ENCODE measurements around the gene RGS7.

Gene RGS7

DNA sequence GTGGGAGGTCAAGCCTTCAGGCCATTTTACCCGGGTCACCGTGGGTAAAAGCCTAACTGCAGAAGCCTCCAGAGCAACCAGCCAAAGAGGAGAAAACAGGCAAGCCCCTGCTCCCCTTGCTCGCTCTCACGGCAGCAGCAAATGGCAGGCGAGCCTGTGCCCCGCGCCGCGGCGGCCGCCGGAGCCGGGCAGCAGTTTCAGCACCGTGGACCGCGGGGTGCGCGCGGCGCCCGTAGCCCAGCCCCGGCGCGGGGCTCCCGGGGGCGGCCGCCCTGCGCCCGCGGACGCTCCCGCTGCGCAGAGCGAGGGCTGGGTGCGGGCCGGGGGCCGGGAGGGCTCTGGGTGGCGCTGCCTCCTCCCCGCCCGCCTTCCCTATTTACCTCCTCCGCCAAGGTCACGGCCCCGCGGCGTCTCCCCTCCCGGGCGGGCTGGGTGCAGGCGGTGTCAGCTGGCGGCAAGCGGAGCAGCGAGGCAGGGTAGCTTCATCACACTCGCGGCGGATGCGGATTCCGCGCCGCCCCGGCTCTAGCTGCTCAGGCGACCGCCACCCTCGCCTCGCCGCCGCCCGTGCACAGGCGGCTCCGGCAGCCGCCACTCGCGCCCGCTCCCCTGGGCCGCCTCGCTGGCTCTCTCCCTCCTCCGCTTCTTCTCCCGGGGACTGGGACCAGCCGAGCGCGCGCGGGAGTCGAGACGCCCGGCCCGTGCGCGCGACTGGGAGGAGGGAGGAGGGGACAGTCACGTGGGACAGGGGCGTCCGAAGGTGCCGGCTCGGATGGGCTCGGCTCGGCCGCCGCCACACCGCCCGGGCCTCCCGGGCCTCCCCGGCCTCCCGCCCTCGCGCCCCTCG is at the start of gene RGS7:
RGS7 (minus strand) TSS at position 687 of the 847 bp plus-strand sequence.
- DNase-seq (ENCODE audit: low spot score): peak; percentile 67

DNA sequence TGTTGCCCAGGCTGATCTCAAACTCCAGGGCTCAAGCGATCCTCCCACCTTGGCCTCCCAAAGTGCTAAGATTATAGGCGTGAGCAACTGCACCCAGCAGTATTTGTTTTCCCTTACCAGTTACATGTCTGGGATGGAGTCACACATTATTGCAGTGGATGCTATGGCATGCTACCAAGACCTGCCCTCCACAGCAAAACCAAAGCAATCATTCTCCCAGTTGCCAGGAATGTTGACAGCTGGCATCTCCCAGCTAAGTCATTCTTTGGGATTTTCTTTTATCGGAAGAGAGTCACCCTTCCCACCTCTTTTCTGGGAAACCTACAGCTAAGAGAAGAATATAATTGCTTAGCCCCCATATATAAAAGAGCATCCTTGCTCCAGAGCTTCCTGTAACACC is 49.4 kb upstream of the RGS7 start:
- DNase-seq (ENCODE audit: low spot score): no peak

DNA sequence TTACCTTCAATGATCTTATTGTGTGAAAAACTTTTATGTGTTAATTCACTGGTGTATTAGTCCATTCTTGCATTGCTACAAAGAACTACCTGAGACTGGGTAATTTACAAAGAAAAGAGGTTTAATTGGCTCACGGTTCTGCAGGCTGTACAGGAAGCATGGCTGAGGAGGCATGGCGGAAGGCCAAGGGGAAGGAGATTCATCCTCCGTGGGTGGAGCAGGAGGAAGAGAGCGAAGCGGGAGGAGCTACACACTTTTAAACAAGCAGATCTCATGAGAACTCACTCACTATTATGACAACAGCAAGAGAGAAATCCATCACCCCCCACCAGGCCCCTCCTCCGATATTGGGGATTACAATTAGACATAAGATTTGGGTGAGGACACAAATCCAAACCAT is 44.2 kb upstream of the RGS7 start:
- DNase-seq (ENCODE audit: low spot score): no peak

DNA sequence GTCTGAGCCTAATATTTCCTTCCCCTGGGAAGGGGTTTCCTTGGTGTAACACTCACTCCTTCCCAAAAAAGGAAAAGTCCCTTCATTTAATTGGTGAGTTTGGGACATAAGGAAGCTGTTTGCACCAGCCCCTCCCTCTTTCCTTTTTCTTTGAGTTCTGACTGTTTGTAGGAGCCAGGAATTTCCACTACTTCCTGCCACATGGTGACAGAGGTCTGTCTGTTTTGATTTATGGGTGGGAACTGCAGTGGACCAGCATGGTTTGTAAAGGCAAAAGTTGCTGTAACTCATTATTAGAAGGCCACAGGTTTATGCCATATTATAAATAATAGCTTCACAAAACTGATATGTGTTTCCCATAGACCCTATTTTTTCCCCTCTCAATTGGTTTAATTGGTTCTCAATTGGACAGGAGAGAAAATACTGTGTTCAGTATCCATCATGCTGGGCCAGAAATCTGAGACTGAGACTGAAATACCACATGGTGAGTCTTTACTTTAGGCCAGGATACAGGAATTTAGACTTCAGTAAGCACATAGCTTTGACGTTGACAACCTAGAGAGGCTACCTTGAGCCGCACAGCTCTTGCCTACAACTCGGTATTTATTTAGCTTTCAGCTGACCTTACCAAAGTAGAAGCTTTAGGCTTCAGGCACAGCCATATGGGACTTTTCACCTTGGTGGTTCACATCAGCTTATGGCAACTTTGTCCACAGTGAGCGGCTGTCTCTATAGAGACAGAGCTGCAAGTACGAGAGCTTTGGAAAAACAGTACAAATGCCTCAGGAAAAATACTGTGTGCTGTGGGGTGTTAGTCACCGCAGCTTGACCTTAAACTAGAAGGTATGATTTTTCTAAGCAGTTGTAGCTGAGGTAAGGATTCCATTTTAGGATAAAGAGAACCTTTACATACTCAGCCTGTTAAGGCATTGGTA is 40.0 kb upstream of the RGS7 start:
- DNase-seq (ENCODE audit: low spot score): no peak

DNA sequence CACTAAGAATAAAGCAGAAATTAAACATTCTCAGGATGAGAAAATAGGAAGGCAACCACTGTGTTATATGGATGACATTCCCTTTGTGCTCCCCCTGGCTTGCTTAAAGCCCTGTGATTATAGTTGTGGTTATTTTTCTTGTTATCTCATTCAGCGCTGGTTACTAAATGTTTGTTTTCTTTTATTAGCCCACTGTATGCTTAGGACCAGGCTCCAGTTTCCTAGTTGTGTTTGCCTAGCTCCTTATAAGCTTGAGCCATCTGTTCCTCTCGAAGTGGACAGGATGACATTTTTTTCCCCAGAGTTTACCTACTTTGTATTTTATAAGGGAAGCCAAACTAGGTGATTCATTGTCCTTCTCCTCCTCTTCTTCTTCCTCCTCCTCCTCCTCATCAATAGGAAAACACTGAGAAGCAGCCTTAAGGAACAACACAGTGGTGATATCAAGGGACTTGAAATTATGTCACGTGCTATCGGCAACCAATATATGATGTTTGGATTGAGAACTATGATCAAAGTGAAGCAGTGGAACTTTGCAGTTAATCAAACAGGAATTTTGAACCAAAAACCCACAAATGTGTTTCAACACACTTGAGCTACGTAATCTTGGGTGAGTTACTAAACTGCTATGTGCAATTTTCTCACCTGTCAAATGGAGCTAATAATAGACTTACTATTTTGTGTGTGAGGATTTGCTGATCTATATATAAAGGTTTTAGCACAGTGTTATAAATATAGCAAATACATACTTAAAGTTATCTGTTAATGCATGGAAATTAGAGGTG is 35.1 kb upstream of the RGS7 start:
- DNase-seq (ENCODE audit: low spot score): no peak

DNA sequence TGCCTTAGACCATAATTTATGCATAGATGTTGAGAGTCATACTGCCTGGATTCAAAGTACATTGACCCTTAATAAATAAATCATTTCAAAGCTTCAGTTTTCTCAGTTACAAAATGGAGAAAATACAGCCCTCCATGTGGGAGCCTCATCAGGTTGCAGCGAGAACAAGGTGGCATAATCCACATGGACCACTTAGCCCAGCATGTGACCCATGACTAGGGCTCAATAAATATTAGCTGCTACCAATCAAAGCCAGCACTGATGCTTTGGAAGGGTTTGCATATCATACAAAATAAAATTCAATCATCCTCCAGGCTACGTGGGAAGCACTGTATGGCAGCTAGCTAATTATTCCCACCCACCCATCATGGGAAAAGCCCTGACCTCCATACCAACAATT is 33.5 kb upstream of the RGS7 start:
- no peak for DNase-seq (ENCODE audit: low spot score)

DNA sequence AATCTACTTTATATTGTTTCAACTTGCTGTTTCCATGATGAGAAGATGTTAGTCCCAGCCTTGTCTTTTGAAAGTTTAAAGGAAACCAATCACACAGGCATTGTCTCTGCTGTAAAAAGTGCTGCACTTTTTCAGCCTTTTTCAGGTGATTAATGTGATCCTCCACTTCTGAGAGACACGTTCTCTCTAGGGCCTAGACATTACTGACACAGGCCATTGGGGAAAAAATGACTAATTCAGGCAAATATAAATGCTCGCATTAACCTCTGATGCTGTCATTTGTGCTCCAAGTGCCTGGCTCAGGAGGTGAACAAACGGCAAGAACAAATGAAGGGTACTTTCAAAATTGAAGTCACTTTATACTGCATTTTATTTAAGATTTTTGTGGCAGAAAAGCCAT is 32.4 kb upstream of the RGS7 start:
- no peak for DNase-seq (ENCODE audit: low spot score)

DNA sequence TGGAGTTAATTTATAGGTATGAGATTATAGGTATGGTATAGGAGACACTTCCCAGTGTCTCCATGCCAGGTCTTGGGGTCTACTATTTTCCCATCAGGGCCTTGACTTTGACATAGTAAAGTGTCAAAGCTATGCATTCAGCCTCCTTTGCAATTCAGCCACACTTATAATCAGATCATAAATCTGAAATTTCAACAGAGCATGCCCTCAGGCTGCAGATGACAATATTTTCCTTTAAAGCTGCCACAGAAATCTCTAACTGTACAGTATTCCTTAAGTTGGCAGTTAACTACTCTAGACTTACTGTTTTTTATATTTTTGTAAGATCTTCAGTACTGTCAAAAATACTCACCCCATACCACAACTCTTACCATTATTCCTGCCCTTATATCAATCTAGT is 30.2 kb upstream of the RGS7 start:
- no peak for DNase-seq (ENCODE audit: low spot score)

DNA sequence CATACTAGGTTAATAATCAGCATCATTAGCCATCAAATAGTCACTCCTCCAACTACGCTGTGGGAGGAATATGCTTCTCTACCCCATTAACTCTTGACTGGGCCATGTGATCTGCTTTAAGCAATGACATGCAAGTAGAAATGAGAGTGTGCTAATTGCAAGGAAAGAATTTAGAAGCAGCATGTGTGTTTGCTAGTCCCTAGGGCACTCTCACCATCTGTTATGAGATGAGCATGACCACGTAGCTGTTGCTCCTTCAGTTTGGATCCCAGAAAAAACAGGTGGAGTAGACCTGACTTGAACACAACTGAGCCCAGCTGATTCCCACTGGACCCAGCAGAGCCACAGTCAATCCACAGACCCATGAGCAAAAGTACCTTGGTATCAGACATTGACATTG is 19.7 kb upstream of the RGS7 start:
- no peak for DNase-seq (ENCODE audit: low spot score)

DNA sequence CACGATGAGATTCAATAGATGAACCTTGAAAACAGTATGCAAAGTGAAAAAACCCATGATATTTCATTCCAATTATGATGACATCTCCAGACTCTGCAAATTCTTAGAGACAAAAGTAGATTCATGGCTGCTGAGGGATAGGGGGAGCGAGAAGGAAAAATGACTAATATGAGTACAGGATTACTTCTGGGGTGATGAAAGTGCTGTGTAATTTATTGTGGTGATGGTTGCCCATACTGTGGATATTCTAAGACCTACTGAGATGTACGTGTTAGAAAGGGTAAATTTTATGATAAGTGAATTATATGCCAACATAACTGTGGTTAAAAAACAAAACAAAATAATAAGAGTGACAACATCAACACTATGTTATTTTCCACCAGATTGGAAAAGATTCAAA is 18.9 kb upstream of the RGS7 start:
- DNase-seq (ENCODE audit: low spot score): no peak

DNA sequence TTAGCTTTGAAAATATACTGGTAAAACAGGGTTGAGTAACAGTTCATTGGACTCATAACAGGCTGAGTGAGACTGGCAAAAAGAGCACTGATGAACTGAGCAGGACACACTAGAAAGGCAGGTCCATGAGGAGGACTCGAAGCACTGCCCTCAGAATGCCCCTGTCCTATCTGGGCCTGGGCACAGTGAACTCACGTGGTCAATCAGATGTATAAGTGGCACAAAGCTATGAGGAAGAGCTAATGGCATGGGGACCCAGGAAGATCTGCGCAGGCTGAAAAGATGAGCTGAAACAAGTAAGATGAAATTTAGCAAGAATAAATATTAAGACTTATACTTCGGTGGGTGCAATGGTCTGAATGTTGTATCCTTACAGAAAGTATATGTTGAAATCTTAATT is 9.2 kb upstream of the RGS7 start:
- DNase-seq (ENCODE audit: low spot score): no peak

DNA sequence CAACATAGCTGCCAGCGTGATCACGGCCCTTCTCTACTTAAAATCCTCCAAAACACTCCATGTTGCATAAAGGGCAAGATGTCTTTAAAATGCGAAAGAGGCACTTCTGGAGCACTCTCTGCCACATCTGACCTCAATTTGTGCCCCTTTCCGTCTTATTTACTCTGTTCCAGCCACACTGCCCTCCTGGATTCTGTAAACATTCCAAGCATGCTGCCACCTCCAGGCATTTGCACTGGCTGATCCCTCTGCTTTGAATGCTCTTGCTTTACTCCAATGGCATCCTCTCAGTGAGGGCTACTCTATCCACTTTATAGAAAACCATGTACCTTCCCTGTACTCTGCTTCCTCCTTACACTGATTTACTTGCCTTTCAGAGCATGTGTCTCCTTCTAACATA is 5.3 kb upstream of the RGS7 start:
- DNase-seq (ENCODE audit: low spot score): no peak

DNA sequence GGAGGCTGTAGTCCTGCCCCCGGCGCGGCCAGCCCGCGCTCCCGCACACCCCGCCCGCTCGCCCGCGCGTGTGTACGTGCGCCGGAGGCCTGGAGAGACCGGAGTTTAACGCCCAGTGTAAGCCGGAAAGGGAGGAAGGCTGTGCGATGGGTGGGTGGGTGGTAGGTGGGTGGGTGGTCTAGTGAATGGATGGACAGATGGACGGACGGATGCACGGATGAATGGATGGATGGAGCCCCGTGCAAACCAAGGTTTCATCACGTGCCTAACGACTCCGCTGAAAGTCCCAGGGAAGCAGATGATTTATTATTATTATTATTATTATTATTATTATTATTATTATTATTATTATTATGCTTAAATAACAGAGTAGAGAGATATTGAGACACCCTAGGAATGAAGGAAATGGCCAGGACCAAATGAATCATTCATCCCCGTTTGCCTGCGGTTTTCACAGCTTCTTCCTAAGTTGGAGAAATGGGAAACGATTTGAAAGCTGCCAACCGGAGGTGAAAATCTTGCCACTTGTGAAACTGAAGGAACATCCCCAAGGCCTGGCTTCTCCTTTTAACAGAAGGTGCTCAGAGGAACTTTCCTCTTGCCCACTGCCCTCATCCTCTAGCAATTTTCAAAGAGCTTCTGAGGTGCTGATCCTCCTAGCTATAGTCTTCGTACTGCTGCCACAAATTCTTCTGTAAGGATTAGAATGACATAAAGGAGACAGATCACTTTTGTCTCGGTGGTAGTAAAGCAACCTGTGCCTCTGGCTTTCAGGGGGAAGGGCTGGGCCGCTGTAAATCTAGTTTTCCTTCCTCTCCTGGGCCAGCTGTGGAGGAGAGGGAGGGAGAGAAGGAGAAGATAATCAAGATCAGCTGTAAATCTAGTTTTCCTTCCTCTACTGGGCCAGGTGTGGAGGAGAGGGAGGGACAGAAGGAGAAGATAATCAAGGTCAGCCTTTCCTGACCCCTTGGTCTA is 648 bp upstream of the RGS7 start:
- DNase-seq (ENCODE audit: low spot score): no peak

DNA sequence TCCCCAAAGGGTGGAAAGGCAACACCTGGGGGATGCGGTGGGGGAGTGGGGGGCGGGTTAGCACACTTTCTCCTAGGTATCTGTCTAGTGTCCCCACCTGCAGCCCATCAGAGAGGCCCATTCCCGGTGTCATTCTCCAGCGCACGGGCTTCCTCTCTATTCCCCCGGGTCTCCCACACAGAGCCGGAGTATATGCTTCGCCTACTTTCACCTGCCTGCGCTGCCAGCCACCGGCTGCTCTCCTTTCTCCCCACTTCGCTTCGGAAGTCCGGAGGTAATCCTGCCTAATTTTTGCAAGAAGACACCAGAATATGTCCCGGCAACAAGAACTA is 852 bp downstream of the RGS7 start:
- DNase-seq (ENCODE audit: low spot score): no peak

DNA sequence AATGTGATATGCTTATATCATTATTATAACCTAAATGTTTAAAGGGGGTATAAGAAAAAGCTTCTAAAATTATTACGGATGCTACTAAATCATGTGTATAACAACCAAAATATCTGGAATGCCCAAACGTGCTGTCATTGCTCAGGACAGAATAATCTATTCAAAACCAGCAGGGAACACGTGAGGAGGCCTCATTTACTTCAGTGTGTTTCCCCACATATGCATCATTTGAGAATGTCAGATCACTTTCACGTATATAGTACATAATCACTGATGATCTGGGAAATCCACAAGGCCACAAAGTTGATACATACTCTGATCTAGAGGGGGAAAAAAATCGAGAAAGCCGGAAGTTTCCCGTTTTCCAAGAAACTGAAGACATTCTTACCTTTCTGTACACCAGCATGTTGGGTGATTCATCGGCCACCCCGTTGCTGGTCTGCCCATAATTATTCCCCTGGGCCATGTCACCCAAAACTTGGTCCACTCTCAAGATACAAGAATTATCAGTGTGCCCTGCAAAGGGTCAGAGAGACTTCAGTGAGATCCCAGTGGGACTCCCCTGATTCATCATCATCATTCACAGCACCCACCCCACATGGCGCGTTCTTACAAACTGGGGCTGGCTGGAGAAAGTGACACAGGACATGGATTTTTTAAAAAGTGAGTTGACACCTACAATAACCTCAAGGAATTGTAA is 1.5 kb downstream of the RGS7 start:
- DNase-seq (ENCODE audit: low spot score): no peak

DNA sequence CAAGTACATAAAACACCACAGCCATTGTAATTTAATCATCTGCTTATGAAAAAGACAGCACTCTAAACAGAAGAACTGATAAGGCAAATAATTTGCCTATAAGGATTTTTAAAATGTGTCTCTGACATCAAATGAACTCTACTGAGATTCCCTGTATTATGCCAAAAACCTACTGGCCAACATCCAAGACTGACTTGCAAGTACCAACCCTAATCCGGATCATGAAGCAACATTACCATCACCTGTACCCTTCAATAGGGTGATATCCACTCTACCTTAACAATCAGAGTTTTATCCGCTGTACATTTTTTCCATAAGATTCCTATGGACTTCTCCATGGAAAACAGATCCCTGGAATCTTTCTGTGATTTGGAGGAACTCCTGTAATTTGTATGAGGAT is 4.6 kb downstream of the RGS7 start:
- no peak for DNase-seq (ENCODE audit: low spot score)

DNA sequence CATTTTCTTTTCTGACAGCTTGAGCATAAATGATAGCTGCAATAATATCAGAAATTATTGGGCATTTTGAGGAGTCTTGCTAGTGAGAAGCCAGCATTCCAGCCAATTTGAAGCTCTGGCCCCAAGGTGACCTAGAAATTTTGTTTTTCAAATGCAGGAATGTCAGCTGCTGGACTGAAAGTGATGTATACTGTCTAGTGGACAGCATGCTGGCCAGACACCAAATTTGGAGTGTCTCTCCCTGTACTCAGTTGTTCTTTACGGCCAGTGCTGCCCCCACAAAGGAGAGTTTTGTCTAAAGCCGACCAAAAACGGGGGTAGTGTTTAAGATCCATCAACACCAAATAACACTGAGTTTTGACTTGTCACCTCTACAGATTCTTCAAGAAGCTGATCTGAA is 5.2 kb downstream of the RGS7 start:
- DNase-seq (ENCODE audit: low spot score): no peak

DNA sequence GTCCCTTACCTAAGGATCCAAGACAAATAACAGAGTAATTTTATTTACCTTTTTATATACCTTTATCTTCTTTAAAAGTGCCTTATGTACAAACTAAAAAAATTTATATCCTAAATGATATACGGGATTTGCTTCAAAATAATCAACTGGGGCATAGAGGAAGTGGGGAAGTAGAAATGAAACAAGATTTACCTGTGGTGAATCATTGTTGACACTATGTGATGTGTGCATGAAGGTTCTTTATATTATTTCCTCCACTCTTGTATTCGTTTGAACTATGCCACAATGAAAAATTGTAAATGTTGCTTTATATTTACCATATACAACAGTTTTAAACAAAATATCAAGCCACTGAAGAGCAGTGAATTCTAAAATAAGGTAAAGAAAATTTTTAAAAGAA is 13.0 kb downstream of the RGS7 start:
- DNase-seq (ENCODE audit: low spot score): no peak

DNA sequence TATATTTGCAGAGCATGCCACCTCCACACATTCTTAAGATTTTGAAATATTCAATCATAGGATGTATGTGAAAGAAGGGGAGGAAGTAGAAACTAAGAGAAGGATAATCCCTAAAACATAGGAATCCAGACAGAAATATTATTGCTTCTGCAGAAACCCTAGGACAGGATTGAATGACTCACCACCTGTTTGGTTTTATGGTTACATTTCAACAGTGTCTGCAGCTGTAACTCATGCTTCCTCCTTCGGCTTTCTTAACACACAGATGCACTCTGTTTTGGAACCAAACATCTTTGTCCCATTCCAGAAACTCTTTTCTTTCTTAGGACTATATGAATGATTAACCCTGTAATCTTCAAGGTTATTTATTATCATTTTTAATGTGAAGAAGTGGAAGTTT is 20.7 kb downstream of the RGS7 start:
- no peak for DNase-seq (ENCODE audit: low spot score)

DNA sequence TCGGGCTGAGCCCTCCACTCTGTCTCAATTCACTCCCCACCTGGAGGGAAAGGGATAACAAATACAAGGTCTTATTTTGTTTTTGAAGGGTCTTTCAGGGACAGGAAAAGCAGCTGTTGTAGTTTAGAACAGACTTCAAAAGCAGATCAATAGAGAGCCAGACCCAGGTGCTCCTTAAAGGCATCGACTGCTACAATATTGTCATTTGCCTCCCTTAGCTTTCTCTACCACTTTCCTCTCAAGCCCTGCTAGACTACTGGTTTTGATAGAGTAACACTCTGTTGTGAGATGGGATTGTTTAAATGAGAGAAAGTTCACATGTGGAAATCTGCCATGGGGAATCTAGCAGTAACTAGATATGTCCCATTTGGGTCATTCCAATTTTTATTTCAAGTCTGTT is 24.0 kb downstream of the RGS7 start:
- no peak for DNase-seq (ENCODE audit: low spot score)

DNA sequence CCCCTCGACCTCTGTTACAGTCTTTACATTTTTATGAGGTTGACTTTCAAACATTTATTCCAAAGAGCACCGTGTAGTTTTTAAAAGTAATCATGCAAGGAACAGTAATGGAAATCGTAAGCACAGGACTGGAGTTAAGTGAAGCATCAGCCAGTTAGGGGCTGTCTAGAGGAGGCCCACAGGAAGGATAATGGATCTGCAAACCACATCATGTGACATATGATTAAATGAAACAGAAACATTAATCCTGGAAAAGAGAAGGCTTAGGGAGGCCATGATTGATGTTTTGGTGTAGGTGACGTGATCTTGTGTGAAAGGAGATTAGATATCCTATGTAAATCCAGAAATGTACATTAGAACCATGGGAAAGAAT is 25.0 kb downstream of the RGS7 start:
- no peak for DNase-seq (ENCODE audit: low spot score)
